Ascending aorta (tissue), 2 donors: ENCODE data around the gene COPS6. TPM values are rescaled to one million over a fixed set of nuclear protein-coding genes. Genes with fewer than 3 reads are reported as not detected.

ENCODE experiments used
- DNase-seq, 2 donors: peaks; one replicate each; pipeline ENCODE4 v3.0.0-alpha.2; 2019; ENCODE audit warnings: low spot score in 2 of 2
- H3K27ac ChIP-seq, 2 donors: fragments of 200-600 bp; sonication (generic); one replicate each; pipeline ENCODE4 v1.5.1; 2016 to 2017; ENCODE audit warnings: mild to moderate bottlenecking in 1 of 2
- H3K27me3 ChIP-seq: fragments of 200-600 bp; sonication (generic); one replicate; pipeline ENCODE4 v1.5.1; 2017
- H3K36me3 ChIP-seq, 2 donors: fragments of 200-600 bp; sonication (generic); one replicate each; pipeline ENCODE4 v1.5.1; 2016
- H3K4me1 ChIP-seq, 2 donors: fragments of 200-600 bp; sonication (generic); one replicate each; pipeline ENCODE4 v1.5.1; 2016 to 2017; ENCODE audit warnings: mild to moderate bottlenecking in 1 of 2
- H3K4me3 ChIP-seq, 2 donors: fragments of 200-600 bp; sonication (generic); one replicate each; pipeline ENCODE4 v1.5.1; 2016 to 2017; ENCODE audit warnings: mild to moderate bottlenecking in 1 of 2
- H3K9me3 ChIP-seq, 2 donors: fragments of 200-600 bp; sonication (generic); one replicate each; pipeline ENCODE4 v1.5.1; 2016
- CTCF ChIP-seq, 3 experiments: fragments of 200-600 bp in 2 of 3; fragments of 450-650 bp in 1 of 3; sonication (generic) in 2 of 3; IDR thresholded peaks; one replicate each; pipeline ENCODE4 v1.5.1; 2016 to 2019; ENCODE audit warnings: antibody characterized with exemption in 3 of 3, mild to moderate bottlenecking in 1 of 3, moderate library complexity in 1 of 3
- intact Hi-C: fragments of 100-400 bp; cut with DNase I; formaldehyde crosslinking; loops from one replicate; pipeline ENCODE4 v1.15.1; 2023
- total RNA-seq: library from RNA; depleted of rRNA; stranded (reverse); fragments of >200 nt; gene quantifications from one replicate; pipeline ENCODE4 v1.1.0, GENCODE V29; 2016

Gene COPS6
- total RNA-seq, 1 donor from 2014 or later = 18.1 TPM

- Histone ChIP-seq H3K4me3 (no peak overlapping the region), H3K27ac (no peak overlapping the region), H3K4me1 (peaks cover 5 to 9% of the 10 kb centered on the region in 2 donors), H3K36me3 (peaks cover 0 to 3% of the 10 kb centered on the region in 2 donors), H3K9me3 (no peaks in the 10 kb centered on the region), H3K27me3 (no peaks in the 10 kb centered on the region)
- DNase-seq = no peak
- no peak for TF ChIP-seq CTCF (IDR thresholded peaks at IDR 0.05)
- intact Hi-C loops = no loop called here
Measured at GRCh38 chr7:100051611-100052010, 37.2 kb upstream of the COPS6 start.

GRCh38 chr7:100053215-100053614 lies 35.6 kb upstream of the COPS6 start:
- H3K36me3 ChIP-seq = peaks cover 15 to 19% of the 10 kb centered on the region in 2 donors
- no peak for DNase-seq
- H3K27ac ChIP-seq = no peak overlapping the region
- intact Hi-C loops = no loop called here
- H3K4me3 ChIP-seq = no peak overlapping the region
- peaks cover 5 to 9% of the 10 kb centered on the region in 2 donors for H3K4me1 ChIP-seq
- no peak for TF ChIP-seq CTCF (IDR thresholded peaks at IDR 0.05)
- H3K27me3 ChIP-seq = no peaks in the 10 kb centered on the region
- no peaks in the 10 kb centered on the region for H3K9me3 ChIP-seq

- Histone ChIP-seq H3K4me3 (no peak overlapping the region), H3K9me3 (no peaks in the 10 kb centered on the region), H3K27ac (no peak overlapping the region), H3K36me3 (peaks cover 49 to 53% of the 10 kb centered on the region in 2 donors), H3K4me1 (no peaks in the 10 kb centered on the region), H3K27me3 (no peaks in the 10 kb centered on the region)
- no peak for DNase-seq
- intact Hi-C loops = no loop called here
- no peak for TF ChIP-seq CTCF (IDR thresholded peaks at IDR 0.05)
Measured at GRCh38 chr7:100057006-100057405, 31.8 kb upstream of the COPS6 start.

- intact Hi-C loops = no loop called here
- no peaks in the 10 kb centered on the region for H3K4me1 ChIP-seq
- DNase-seq = no peak
- no peaks in the 10 kb centered on the region for H3K27me3 ChIP-seq
- no peak overlapping the region for H3K4me3 ChIP-seq
- H3K27ac ChIP-seq = no peak overlapping the region
- no peak for TF ChIP-seq CTCF (IDR thresholded peaks at IDR 0.05)
- H3K36me3 ChIP-seq = peaks cover 62 to 66% of the 10 kb centered on the region in 2 donors
- H3K9me3 ChIP-seq = no peaks in the 10 kb centered on the region
Measured at GRCh38 chr7:100059251-100059739, 29.5 kb upstream of the COPS6 start.

- Histone ChIP-seq H3K4me3 (no peak overlapping the region), H3K36me3 (peaks cover 70% of the 10 kb centered on the region in 2 donors), H3K27me3 (no peaks in the 10 kb centered on the region), H3K27ac (no peak overlapping the region), H3K4me1 (no peaks in the 10 kb centered on the region), H3K9me3 (no peaks in the 10 kb centered on the region)
- DNase-seq = no peak
- TF ChIP-seq CTCF (IDR thresholded peaks at IDR 0.05) = no peak
- intact Hi-C loops = no loop called here
Measured at GRCh38 chr7:100061518-100062193, 27.1 kb upstream of the COPS6 start.
